Erythroblast (primary cell): ENCODE data around the gene PDE6D.

ENCODE experiments used
- GATA1 ChIP-seq: IDR thresholded peaks from 2 replicates; pipeline ENCODE4 v1.6.1; 2011; ENCODE audit warnings: low read depth, mild to moderate bottlenecking, control low read depth, low read length, moderate library complexity
- POLR2A ChIP-seq: IDR thresholded peaks from 2 replicates; pipeline ENCODE4 v1.6.1; 2011; ENCODE audit warnings: mild to moderate bottlenecking, low read length

DNA sequence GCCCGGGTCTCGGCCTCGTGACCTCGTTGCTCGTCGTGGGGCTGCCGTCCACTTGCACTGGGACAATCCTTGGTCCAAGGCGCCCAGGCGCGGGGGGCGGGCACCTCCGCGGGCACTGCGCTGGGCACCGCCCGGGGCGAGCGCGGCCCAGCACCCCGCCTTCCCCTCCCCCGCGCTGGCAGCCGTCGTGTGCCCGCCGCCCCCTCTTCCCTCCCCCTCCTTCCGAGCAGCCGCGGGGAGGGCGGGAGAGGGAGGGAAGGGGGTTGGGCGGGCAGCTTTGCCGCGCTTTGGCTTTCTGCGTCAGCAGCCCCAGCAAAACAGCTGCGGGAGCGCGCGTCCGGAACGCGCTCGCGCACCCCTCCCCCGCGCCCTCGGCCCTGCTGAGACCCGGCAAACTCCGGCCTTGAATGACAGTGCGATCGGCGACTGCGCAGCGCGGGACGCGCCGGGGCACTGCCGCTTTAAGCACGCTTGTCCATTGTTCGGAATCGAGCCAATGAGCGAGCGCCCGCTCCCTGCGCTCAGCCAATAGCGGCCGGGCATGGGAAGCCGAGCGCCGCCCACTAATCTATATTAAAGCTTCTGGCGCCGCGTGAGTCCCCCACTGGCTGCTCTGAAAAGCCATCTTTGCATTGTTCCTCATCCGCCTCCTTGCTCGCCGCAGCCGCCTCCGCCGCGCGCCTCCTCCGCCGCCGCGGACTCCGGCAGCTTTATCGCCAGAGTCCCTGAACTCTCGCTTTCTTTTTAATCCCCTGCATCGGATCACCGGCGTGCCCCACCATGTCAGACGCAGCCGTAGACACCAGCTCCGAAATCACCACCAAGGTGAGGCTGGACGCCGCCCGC is 72.9 kb downstream of the PDE6D start, which contains the start of gene PTMA:
- TF ChIP-seq GATA1 = no peak
- TF ChIP-seq POLR2A = peak; percentile 98
